ENCODE results near the gene KIF26B.

Gene KIF26B

DNA sequence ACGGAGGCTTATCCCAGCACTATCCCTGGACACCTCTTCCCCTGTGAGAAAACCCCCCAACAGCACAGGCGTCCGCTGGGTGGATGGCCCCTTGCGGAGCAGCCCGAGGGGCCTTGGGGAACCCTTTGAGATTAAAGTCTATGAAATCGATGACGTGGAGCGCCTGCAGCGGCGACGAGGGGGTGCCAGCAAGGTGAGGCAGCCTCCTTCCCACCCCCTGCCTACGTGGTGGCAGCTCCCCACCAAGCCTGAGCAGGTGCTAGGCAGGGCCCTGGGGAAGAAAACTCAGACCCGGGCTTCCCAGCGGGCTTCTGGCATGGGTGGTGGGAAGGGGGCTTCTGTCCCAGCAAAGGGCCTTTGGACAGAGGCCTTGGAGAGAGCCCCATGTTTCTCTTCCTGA is 543.3 kb downstream of the KIF26B start:
- DNase-seq (ENCODE audit: low read depth, low spot score) = no peak
- Histone ChIP-seq H3K4me1 (ENCODE audit: insufficient read depth, insufficient read length) (no peaks in the 10 kb centered on the region), H3K9ac (ENCODE audit: insufficient read length, low read depth) (no peak overlapping the region), H3K4me3 (ENCODE audit: insufficient read length, low read depth) (no peak overlapping the region), H3K36me3 (ENCODE audit: insufficient read depth, insufficient read length, low read length) (no peaks in the 10 kb centered on the region), H3K27me3 (ENCODE audit: insufficient read depth, insufficient read length) (no peaks in the 10 kb centered on the region), H3K9me3 (ENCODE audit: insufficient read depth, low read length) (no peaks in the 10 kb centered on the region)
- TF ChIP-seq SUZ12 (IDR thresholded peaks at IDR 0.05; ENCODE audit: extremely low read depth, insufficient read depth, insufficient read length) (no peak), ZNF274 (IDR thresholded peaks at IDR 0.05; ENCODE audit: low read depth, low read length) (no peak), YY1 (IDR thresholded peaks at IDR 0.05; ENCODE audit: insufficient read depth, insufficient read length) (no peak)

DNA sequence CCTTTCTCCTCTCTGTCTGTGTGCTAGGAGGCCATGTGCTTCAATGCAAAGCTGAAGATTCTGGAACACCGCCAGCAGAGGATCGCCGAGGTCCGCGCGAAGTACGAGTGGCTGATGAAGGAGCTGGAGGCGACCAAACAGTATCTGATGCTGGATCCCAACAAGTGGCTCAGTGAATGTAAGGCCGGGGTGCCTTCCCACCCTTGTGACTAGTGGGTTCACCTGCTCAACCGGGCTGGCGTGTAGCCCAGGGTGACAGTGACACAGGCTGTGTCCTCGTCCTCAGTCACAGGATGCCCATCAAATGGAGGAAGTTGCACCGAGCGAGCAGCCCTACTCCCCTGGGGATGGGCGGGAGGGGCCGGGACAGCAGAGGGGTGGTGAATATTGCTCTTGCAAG is 544.1 kb downstream of the KIF26B start:
- Histone ChIP-seq H3K9ac (ENCODE audit: insufficient read length, low read depth) (no peak overlapping the region), H3K4me1 (ENCODE audit: insufficient read depth, insufficient read length) (no peaks in the 10 kb centered on the region), H3K36me3 (ENCODE audit: insufficient read depth, insufficient read length, low read length) (no peaks in the 10 kb centered on the region), H3K27me3 (ENCODE audit: insufficient read depth, insufficient read length) (no peaks in the 10 kb centered on the region), H3K9me3 (ENCODE audit: insufficient read depth, low read length) (no peaks in the 10 kb centered on the region), H3K4me3 (ENCODE audit: insufficient read length, low read depth) (no peak overlapping the region)
- DNase-seq (ENCODE audit: low read depth, low spot score) = no peak
- TF ChIP-seq ZNF274 (IDR thresholded peaks at IDR 0.05; ENCODE audit: low read depth, low read length) = no peak
- no peak for TF ChIP-seq YY1 (IDR thresholded peaks at IDR 0.05; ENCODE audit: insufficient read depth, insufficient read length)
- no peak for TF ChIP-seq SUZ12 (IDR thresholded peaks at IDR 0.05; ENCODE audit: extremely low read depth, insufficient read depth, insufficient read length)

DNA sequence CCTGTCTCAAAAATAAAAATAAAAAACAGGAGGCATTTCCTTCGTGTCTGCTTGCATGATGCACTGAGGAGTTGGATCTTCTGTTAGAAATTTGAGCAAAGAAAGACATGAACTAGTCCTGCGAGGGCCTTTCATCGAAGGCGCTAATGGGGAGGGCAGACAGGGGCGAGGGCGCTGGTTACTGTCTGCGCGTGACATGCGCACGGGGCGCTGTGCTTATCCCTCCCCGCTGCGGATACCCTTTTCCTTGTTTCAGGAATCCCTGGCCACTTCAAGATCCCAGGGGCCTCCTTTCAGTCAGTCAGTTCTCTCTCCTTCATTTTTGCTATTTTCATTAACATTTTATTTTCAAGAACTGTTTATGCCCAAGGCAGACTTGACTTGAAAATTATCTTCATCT is 545.8 kb downstream of the KIF26B start:
- Histone ChIP-seq H3K36me3 (ENCODE audit: insufficient read depth, insufficient read length, low read length) (no peaks in the 10 kb centered on the region), H3K9ac (ENCODE audit: insufficient read length, low read depth) (no peak overlapping the region), H3K9me3 (ENCODE audit: insufficient read depth, low read length) (no peaks in the 10 kb centered on the region), H3K27me3 (ENCODE audit: insufficient read depth, insufficient read length) (no peaks in the 10 kb centered on the region), H3K4me1 (ENCODE audit: insufficient read depth, insufficient read length) (no peaks in the 10 kb centered on the region), H3K4me3 (ENCODE audit: insufficient read length, low read depth) (no peak overlapping the region)
- TF ChIP-seq YY1 (IDR thresholded peaks at IDR 0.05; ENCODE audit: insufficient read depth, insufficient read length) (no peak), ZNF274 (IDR thresholded peaks at IDR 0.05; ENCODE audit: low read depth, low read length) (no peak), SUZ12 (IDR thresholded peaks at IDR 0.05; ENCODE audit: extremely low read depth, insufficient read depth, insufficient read length) (no peak)
- DNase-seq (ENCODE audit: low read depth, low spot score) = no peak

- no peak overlapping the region for H3K9ac ChIP-seq (ENCODE audit: insufficient read length, low read depth)
- TF ChIP-seq SUZ12 (IDR thresholded peaks at IDR 0.05; ENCODE audit: extremely low read depth, insufficient read depth, insufficient read length) = no peak
- no peak for TF ChIP-seq ZNF274 (IDR thresholded peaks at IDR 0.05; ENCODE audit: low read depth, low read length)
- no peak for TF ChIP-seq YY1 (IDR thresholded peaks at IDR 0.05; ENCODE audit: insufficient read depth, insufficient read length)
- H3K9me3 ChIP-seq (ENCODE audit: insufficient read depth, low read length) = no peaks in the 10 kb centered on the region
- no peaks in the 10 kb centered on the region for H3K27me3 ChIP-seq (ENCODE audit: insufficient read depth, insufficient read length)
- no peaks in the 10 kb centered on the region for H3K4me1 ChIP-seq (ENCODE audit: insufficient read depth, insufficient read length)
- no peak for DNase-seq (ENCODE audit: low read depth, low spot score)
- no peak overlapping the region for H3K4me3 ChIP-seq (ENCODE audit: insufficient read length, low read depth)
- H3K36me3 ChIP-seq (ENCODE audit: insufficient read depth, insufficient read length, low read length) = no peaks in the 10 kb centered on the region
Observed at GRCh38 chr1:245701631-245702030, 546.8 kb downstream of the KIF26B start.

GRCh38 chr1:245702346-245702745 is 547.6 kb downstream of the KIF26B start:
- Histone ChIP-seq H3K9me3 (ENCODE audit: insufficient read depth, low read length) (no peaks in the 10 kb centered on the region), H3K36me3 (ENCODE audit: insufficient read depth, insufficient read length, low read length) (no peaks in the 10 kb centered on the region), H3K4me1 (ENCODE audit: insufficient read depth, insufficient read length) (no peaks in the 10 kb centered on the region), H3K9ac (ENCODE audit: insufficient read length, low read depth) (no peak overlapping the region), H3K27me3 (ENCODE audit: insufficient read depth, insufficient read length) (no peaks in the 10 kb centered on the region), H3K4me3 (ENCODE audit: insufficient read length, low read depth) (no peak overlapping the region)
- DNase-seq (ENCODE audit: low read depth, low spot score) = no peak
- TF ChIP-seq YY1 (IDR thresholded peaks at IDR 0.05; ENCODE audit: insufficient read depth, insufficient read length) = no peak
- no peak for TF ChIP-seq SUZ12 (IDR thresholded peaks at IDR 0.05; ENCODE audit: extremely low read depth, insufficient read depth, insufficient read length)
- no peak for TF ChIP-seq ZNF274 (IDR thresholded peaks at IDR 0.05; ENCODE audit: low read depth, low read length)

DNA sequence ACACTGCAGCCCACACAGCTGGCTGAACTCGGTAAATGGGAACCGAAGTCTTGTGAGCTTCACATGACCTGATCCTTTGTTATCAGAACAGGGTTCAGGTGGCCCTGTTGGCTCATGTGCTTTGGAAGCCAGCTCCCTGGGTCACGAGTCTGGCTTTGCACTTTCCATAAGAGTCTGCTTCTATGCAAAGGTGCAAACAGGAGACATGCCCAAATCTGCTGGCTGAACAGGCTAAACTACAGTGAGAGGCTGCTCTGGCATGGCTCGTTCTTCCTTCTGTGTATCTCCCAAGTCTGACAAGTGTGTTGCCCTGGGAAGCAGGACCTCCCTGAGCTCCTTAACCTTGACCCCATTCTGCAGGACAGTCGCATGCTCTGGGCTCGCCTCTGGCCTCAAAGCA is 549.6 kb downstream of the KIF26B start:
- H3K9me3 ChIP-seq (ENCODE audit: insufficient read depth, low read length) = no peaks in the 10 kb centered on the region
- H3K4me1 ChIP-seq (ENCODE audit: insufficient read depth, insufficient read length) = no peaks in the 10 kb centered on the region
- TF ChIP-seq ZNF274 (IDR thresholded peaks at IDR 0.05; ENCODE audit: low read depth, low read length) = no peak
- no peak for TF ChIP-seq YY1 (IDR thresholded peaks at IDR 0.05; ENCODE audit: insufficient read depth, insufficient read length)
- no peak for TF ChIP-seq SUZ12 (IDR thresholded peaks at IDR 0.05; ENCODE audit: extremely low read depth, insufficient read depth, insufficient read length)
- H3K4me3 ChIP-seq (ENCODE audit: insufficient read length, low read depth) = no peak overlapping the region
- no peaks in the 10 kb centered on the region for H3K27me3 ChIP-seq (ENCODE audit: insufficient read depth, insufficient read length)
- no peaks in the 10 kb centered on the region for H3K36me3 ChIP-seq (ENCODE audit: insufficient read depth, insufficient read length, low read length)
- H3K9ac ChIP-seq (ENCODE audit: insufficient read length, low read depth) = no peak overlapping the region
- no peak for DNase-seq (ENCODE audit: low read depth, low spot score)

DNA sequence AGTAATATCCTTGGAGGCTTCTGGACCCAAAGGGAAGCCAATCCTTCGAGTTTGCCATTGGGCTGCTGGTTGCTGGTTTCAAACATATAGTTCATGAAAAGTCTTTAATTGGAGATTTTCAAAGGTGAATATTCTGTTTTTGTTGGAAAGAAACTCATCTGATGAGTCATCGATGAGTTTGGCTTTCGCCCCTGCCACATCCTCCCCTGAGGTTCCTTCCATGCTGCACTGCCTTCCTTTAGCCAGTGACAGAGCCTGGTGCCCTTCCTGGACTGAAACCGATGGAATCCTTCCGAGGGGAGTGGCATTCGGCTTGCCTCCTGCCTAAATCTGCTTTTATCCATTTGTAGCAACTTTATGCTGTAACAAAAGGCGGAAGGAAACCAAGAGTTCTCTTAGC is 550.0 kb downstream of the KIF26B start:
- no peak for DNase-seq (ENCODE audit: low read depth, low spot score)

More for the DNA sequence above, 550.0 kb downstream of the KIF26B start:
- Histone ChIP-seq H3K9ac (ENCODE audit: insufficient read length, low read depth) (no peak overlapping the region), H3K27me3 (ENCODE audit: insufficient read depth, insufficient read length) (no peaks in the 10 kb centered on the region), H3K36me3 (ENCODE audit: insufficient read depth, insufficient read length, low read length) (no peaks in the 10 kb centered on the region), H3K9me3 (ENCODE audit: insufficient read depth, low read length) (no peaks in the 10 kb centered on the region), H3K4me1 (ENCODE audit: insufficient read depth, insufficient read length) (no peaks in the 10 kb centered on the region), H3K4me3 (ENCODE audit: insufficient read length, low read depth) (no peak overlapping the region)
- no peak for TF ChIP-seq YY1 (IDR thresholded peaks at IDR 0.05; ENCODE audit: insufficient read depth, insufficient read length)
- TF ChIP-seq SUZ12 (IDR thresholded peaks at IDR 0.05; ENCODE audit: extremely low read depth, insufficient read depth, insufficient read length) = no peak
- no peak for TF ChIP-seq ZNF274 (IDR thresholded peaks at IDR 0.05; ENCODE audit: low read depth, low read length)

Measured in NT2/D1 (cell line).